ENCODE results near the gene PHPT1. TPM values are rescaled to one million over a fixed set of nuclear protein-coding genes. Genes with fewer than 3 reads are reported as not detected.
A peak's percentile ranks its signal among the peaks of the same experiment; 100 is the strongest.

Gene PHPT1
- total and polyA plus RNA-seq, 2 of the 8 experiments (the other 6 are each of a cell fraction or from before 2014, with no cell fraction given): 109 to 226 TPM

DNA sequence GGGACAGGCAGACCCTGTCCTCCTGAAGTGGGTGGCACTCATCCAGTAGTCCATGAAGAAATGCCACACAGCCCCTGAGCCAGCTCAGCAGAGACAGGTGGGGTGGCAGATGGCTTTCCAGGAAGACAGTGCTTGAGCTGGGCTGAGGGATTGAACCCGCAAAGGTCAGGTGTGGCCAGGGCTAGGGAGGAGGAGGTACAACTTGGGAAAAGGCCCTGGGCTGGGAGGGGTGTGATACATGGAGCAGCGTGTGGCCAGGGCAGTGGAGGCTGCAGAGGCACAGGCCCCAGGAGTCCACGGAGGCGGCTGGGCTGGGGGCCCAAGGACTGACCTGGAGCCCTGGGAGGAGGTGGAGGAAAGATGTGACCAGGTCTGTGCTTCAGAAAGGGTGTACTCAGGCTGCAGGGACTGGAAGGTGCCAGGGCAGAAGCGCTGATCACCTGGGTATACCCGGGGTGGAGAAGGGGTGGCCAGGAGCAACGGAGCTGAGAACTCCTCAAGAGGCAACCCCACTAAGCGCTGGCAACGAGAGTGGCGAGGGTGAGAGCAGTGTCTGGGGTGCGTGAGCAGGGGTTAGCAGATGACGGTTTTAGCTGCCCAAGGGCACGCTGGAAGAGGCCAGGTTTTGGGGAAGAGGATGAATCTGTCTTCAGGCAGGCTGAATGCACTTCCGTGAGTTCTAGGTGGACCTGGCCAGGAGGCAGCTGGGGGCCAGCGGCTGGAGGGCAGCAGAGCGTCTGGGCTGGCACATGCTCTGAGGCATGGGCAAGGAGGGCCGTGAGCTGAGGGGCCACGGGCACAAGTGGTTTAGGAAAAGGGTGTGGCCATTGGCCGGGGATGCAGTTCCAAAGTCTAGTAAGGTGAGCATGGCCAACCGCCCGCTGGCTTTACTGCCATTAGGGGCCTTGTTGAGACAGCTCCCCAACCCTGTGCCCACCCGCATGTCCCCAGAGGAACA is 45.4 kb upstream of the PHPT1 start:
- H2AK5ac ChIP-seq (ENCODE audit: low read depth, low read length): no peak overlapping the region
- peaks cover 0 to 20% (median 12%) of the 10 kb centered on the region in 4 experiments; a peak in 6 of 7 replicates for H3K4me1 ChIP-seq (replicated peaks in 1 of 4; ENCODE audit: control insufficient read depth in 3 of 4, insufficient read depth in 4 of 4, low read length in 3 of 4)
- H3K9me3 ChIP-seq (ENCODE audit: insufficient read depth in 2 of 2, low read depth in 1 of 2, low read length in 1 of 2): no peaks in the 10 kb centered on the region
- H2BK5ac ChIP-seq (ENCODE audit: low read depth, low read length): no peak overlapping the region
- H3K27me3 ChIP-seq (replicated peaks in 1 of 4; ENCODE audit: control insufficient read depth in 3 of 4, extremely low read depth in 1 of 4, insufficient read depth in 3 of 4, low read length in 3 of 4): peaks cover 0 to 27% (median 14%) of the 10 kb centered on the region in 4 experiments; a peak in 5 of 7 replicates
- H3K14ac ChIP-seq (ENCODE audit: insufficient read length): no peak overlapping the region
- no peak overlapping the region for H4K91ac ChIP-seq (replicated peaks; ENCODE audit: insufficient read length, low read length)
- no peak overlapping the region for H3K4ac ChIP-seq (replicated peaks; ENCODE audit: insufficient read length, low read depth, low read length)
- H3K79me1 ChIP-seq (ENCODE audit: low read depth, low read length): no peaks in the 10 kb centered on the region
- H3K9ac ChIP-seq (replicated peaks in 1 of 4; ENCODE audit: extremely low read depth in 1 of 4, low read depth in 3 of 4, low read length in 3 of 4): no peak overlapping the region
- no peak overlapping the region for H4K5ac ChIP-seq (ENCODE audit: insufficient read length, low read depth, low read length)
- CTCF ChIA-PET (ENCODE audit: partially characterized antibody): interaction anchor here (0.5 to 5.2 kb wide), 11 partner anchors 12 to 266 kb away, joined by 3 to 35 read pairs (median 4); partner anchors contain the start of genes AJM1 and SAPCD2
- H3K23me2 ChIP-seq (ENCODE audit: low read depth, low read length): peaks cover 21% of the 10 kb centered on the region; the same call in 1 of the 2 replicates
- no peak overlapping the region for H3K18ac ChIP-seq (ENCODE audit: extremely low read depth, low read length)
- H4K8ac ChIP-seq (ENCODE audit: extremely low read depth, insufficient read depth, low read length): peak overlapping the region; percentile 57; the same call in 1 of the 2 replicates
- no peak overlapping the region for H3K23ac ChIP-seq (ENCODE audit: insufficient read length)
- no peak overlapping the region for H2BK15ac ChIP-seq (ENCODE audit: low read length)
- H3K27ac ChIP-seq (ENCODE audit: low read depth, low read length): no peak overlapping the region
- H2BK12ac ChIP-seq (ENCODE audit: low read depth, low read length): 0 out of 2 replicates have a peak overlapping the region, but pooled peaks have one; percentile 39
- TF ChIP-seq SIN3A (conservative IDR thresholded peaks at IDR 0.05 in 1 of 2, IDR thresholded peaks at IDR 0.05 in 1 of 2; ENCODE audit: low read depth in 1 of 2, low read length in 2 of 2) (no peak), CREB1 (IDR thresholded peaks at IDR 0.05) (no peak), GABPA (IDR thresholded peaks at IDR 0.05; ENCODE audit: borderline replicate concordance, insufficient read depth, low read length) (no peak), KDM1A (IDR thresholded peaks at IDR 0.05; ENCODE audit: borderline replicate concordance, low read length) (no peak), YY1 (IDR thresholded peaks at IDR 0.05; ENCODE audit: low read depth, low read length) (no peak), TBP (IDR thresholded peaks at IDR 0.05; ENCODE audit: low read depth, low read length) (no peak)
- FAIRE-seq (no peak), DNase-seq (ENCODE audit: low read depth in 1 of 2, low spot score in 2 of 2) (no peak)
- 93% methylated on average over 22 of the region's 22 CpGs; no CpG with 5 or more reads in 1 of the 2 experiments for WGBS, 2 experiments (ENCODE audit: extremely low coverage in 1 of 2, insufficient coverage in 1 of 2, insufficient read length in 1 of 2, insufficient replicate concordance in 2 of 2, low coverage in 1 of 2, low lambda C conversion rate in 2 of 2, missing lambda C conversion rate in 1 of 2)
- peaks cover 0 to 6% of the 10 kb centered on the region in 2 experiments; a peak in 2 of 4 replicates for H3K79me2 ChIP-seq (ENCODE audit: control insufficient read depth in 1 of 2, insufficient read depth in 2 of 2, low read length in 2 of 2)
- no peak overlapping the region for H3K4me3 ChIP-seq (ENCODE audit: extremely low read depth in 1 of 4, insufficient read depth in 2 of 4, low read depth in 3 of 4, low read length in 4 of 4)
- no peak overlapping the region for H3K4me2 ChIP-seq (ENCODE audit: insufficient read depth in 1 of 2, low read depth in 2 of 2, low read length in 2 of 2)
- no peak overlapping the region for H3K56ac ChIP-seq (replicated peaks; ENCODE audit: insufficient read length, low read depth, low read length)
- POLR2A ChIA-PET (ENCODE audit: partially characterized antibody): interaction anchor here (1.1 to 7.8 kb wide), 3 partner anchors 9 to 38 kb away, joined by 3 to 96 read pairs (median 3); partner anchors contain the start of gene AJM1
- no peak overlapping the region for H2AFZ ChIP-seq (ENCODE audit: low read length)
- no peak overlapping the region for H2BK20ac ChIP-seq (ENCODE audit: low read length)
- peaks cover 0 to 5% of the 10 kb centered on the region in 2 experiments for H4K20me1 ChIP-seq (replicated peaks in 1 of 2; ENCODE audit: control insufficient read depth in 1 of 2, insufficient read depth in 2 of 2, low read length in 2 of 2)
- H2BK120ac ChIP-seq (replicated peaks; ENCODE audit: low read depth, low read length): no peak overlapping the region
- no peaks in the 10 kb centered on the region for H3K36me3 ChIP-seq (ENCODE audit: control insufficient read depth in 2 of 4, insufficient read depth in 4 of 4, low read length in 3 of 4)
